HG03108 (cell line): ENCODE measurements around the gene PPP6R2.

Source experiments
- ATAC-seq: cut with Tn5 transposase; IDR thresholded peaks from one replicate; pipeline ENCODE4 v1.9.1; 2021; ENCODE audit warnings: moderate library complexity; ENCODE audit not compliant: unreplicated experiment

The PPP6R2 gene

DNA sequence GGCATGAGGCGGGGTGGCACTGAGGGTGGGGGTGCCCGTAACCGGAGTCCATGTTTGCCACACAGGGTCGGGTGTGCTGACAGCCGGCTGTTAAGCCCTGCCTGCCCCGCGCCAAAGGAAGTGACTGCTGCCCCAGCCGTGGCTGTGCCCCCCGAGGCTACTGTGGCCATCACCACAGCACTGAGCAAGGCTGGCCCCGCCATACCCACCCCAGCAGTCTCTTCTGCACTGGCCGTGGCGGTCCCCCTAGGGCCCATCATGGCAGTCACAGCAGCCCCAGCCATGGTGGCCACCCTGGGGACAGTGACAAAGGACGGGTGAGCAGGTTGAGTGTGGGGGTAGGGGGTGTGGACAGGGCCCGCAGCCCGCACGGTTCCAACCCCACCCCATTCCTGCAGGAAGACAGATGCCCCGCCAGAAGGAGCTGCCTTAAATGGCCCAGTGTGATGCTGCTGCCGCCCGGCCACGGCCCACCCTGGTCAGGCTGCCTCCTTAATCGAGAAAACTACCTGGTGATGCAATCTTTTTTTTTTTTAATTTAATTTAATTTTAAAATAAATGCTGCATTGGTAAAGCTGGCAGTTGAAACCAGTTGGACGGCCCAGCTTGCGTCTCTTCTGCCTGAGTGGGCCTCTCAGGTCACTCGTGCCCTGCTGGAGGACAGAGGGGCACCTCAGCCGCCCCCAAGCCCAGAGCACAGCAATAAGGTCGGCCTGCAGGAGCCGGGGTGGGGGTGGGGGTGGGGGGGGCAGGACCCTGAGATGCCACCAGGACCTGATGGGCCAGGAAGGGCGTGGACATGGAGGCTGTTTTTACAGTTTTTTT is 100.9 kb downstream of the PPP6R2 start:
- no peak for ATAC-seq

DNA sequence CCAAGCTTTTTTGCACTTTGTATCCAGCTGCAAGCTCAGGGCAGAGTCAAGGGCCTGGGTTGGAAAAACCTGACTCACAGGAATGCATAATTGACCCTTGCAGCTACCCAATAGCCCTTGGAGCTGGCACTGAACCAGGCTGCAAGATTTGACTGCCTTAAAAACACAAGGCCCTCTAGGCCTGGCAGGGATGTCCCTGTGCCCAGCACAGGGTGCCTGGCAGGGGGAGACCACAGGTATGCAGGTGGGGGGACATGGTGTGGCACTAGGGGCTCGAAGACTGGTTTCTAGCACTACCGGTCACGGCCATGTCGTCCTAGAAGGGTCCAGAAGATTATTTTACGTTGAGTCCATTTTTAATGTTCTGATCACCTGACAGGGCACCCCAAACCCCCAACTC is 101.5 kb downstream of the PPP6R2 start:
- no peak for ATAC-seq

DNA sequence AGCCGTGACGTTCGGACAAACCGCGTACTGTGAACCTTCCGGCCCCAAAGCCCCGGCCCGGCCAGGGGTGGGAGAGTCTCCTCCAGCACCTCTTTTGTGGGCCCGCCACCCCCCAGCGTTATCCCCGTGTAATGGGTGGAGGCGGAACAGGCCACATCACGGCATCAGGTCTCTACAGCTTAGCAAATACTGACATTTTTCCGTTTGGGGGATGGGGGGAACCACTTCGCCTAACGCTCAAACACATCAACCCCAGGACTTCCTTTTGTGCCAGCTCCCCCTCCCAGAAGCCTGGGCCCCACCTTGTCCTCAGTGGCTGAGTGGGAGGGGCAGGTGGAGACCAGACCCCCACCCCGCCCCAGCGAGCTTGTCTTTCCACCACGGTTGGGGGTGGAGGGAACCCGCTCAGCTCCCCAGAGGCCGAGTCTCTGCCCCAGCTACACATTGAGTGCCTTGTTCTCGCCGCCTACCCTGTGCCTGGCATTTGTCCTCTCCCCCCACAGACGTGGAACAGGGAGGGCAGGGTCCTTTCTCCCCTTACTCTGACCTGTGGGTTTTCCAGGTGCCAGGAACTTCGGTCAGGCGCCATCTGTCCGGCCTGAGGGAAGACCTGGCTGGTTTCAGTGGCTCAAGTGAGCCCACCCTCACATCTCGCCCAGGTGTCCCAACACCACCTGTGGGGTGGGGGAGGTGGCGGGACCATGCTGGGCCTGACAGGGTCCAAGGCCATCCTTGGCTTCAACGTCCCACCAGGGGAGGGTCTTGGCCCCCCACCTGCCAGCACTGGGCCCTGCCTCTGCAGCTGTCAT is 102.1 kb downstream of the PPP6R2 start:
- no peak for ATAC-seq

DNA sequence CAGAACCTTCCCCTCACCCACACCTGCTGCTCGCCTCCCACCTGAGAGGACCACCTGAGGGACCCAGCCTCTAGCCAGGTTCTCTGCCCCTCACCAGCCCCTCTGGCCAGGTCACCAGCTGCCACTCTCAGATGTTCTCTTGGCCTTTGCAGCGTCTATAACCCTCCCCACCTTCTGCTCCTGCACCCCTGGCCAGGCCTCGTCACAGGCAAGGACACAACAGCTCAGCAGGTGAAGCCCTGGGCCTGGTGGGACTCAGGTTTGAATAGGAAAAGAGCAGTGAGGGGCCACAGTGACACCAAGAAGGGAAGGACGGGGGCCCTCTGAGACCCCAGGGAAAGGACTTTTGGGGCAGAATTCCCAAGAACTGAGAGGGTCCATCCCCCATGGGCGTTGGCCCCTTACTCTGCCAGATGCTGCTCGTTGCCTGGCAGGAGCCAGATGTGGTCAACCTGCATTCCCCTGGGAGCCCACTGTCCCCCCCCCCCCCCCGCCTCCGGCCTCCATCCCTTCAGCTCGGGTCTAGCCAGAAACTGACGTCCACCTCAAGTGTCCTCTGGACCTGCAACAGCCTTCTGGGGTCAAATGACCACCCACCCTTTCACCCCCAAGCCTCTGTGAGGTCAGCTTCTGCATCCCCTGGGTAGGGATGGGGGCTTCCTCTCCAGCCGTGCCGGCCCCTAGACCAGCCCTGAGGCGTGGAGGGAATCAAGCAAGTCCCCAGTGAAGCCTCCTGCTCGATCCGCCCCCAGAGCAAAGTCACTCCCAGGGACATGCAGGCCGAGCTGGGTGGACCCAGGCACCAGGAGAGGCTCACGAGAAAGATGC is 103.0 kb downstream of the PPP6R2 start:
- no peak for ATAC-seq

DNA sequence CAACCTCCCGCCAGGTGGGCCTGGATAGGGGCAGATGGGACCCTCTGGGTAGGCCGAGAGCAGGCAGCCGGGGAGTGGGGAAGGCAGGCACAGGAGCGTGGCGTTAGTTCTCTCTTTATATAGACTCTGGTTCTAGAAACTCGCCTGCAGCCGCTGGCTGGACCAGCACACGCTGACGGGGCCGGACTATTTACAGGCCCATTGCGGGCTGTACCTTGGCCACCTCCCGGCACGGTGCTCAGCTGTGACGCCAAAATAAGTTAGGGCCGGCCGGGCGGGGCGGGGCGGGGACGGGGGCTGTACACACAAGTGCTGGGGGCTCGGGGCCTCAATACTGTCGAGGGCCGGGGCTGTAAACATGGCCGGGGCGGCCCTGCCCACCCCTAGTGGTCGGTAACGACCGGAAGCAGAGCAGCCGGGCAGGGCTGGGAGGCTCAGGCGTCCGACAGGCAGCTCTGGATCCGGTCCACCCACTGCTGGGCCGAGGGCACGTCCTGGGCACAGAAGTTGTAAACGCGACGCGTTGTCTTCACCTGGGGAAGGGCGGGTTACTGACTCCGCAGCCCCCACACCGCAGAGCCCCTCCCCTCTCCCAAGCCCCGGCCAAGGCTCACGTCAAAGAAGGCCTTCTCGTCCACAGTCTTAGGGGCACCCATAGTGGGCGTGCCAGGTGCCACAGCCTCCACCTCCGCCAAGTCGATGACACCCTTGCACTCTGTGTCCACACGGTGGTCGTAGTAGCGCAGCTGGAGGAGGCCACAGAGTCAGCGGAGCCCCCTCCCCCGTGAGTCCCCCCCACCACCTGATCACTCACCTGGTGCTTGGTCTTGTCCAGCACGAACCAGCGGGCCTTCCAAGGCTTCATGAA is 103.8 kb downstream of the PPP6R2 start:
- no peak for ATAC-seq

DNA sequence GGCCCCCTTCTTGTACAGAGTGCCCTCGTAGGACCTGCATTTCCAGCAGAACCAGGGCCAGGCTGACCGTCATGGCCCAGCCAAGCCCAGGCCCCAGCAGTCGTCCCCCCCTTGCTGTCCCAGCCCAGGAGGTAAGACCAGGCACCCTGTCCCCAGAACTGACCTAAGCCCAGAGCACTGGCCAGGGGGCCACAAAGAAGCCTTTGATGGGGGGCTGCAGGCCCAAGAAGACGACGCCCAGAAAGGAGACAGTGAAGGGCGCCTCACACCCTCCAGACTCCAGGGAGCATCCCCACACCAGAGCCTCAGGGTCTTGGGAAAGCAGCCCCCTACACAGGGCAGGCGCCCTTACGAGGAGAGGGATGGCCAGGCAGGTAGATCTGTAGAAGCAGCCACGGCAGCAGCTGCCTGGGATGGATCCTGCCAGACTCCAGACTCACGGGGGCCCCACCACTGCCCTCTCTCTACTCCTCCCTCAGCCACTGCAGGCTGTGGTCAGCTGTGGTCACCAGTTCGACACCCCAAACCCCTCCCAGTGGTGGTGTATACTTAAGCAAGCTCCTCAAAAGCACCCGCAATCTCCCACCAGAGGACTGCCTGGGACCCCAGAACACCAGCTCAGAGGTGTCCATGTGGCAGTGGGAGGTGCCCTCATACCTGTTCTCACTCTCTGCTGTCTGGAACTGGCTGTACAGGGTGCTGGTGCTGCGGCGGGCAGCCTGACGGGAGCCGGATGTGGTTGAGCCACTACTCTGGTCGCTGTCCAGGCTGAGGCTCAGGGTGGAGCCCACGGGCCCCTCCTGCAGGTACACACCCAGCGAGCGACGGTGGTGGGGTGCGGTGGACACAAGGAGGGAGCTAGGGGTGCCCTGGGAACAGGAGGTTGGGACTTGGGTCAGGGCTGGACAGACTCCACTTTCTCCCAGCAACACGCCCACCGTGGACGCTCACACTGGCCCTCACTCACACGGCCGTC is 104.7 kb downstream of the PPP6R2 start:
- no peak for ATAC-seq

DNA sequence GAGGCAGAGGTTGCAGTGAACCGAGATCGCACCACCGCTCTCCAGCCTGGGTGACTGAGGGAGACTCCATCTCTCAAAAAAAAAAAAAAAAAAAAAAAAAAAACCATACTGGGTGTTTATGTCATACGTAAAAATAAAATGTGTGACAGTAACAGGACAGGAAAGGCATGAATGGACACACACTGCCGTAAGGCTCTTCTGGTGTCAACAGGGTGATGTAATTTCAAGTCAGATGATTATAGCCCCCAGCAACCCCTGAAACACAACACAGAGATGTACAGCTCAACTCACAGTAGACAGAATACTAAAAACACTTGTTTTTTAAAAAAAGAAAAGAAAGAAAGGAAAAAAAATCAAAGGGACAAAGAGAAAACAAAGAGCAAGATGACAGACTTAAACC is 109.5 kb downstream of the PPP6R2 start:
- ATAC-seq: no peak

DNA sequence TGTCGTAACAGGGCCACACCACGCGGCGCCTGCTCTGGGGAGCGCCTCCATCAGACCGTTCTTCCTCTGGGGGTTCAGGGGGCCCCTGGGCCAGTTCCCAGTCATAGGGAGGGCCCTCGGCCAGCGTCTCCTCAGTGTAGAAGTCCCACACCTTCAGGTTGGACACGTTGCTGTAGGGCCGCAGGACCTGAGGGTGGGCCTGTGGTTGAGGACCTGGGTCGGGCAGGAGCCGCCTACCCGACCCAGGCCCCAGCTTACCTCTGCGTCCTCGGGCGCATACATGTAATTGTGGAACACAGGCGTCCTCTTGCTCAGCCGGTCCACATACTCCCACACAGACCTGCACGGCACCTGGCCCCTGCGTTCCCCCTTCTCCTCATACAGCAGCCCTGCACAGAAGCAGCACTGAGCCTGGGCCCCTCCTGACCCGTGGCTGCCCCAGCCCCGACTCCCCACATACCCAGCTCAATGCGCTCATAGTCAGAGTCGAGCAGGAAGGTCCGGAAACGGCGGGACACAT is 111.5 kb downstream of the PPP6R2 start:
- no peak for ATAC-seq

DNA sequence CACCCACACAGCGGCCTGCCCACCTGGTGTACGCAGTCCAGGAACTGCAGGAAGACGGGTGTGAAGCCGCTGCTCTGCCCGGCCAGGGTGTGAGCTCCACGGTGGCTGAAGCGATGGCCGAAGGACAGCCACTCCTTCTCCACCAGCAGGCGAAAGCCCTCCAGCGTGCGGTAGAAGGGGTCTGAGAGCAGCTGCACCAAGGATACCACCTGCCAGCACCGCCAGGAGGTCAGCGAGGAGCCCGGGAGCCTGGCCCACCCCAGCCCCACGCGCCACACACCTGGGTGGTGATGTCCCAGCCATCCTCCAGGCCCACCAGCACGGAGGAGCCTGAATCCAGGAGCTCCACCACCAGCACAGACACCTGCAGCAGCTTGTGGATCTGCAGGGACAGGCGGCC is 112.1 kb downstream of the PPP6R2 start:
- no peak for ATAC-seq

DNA sequence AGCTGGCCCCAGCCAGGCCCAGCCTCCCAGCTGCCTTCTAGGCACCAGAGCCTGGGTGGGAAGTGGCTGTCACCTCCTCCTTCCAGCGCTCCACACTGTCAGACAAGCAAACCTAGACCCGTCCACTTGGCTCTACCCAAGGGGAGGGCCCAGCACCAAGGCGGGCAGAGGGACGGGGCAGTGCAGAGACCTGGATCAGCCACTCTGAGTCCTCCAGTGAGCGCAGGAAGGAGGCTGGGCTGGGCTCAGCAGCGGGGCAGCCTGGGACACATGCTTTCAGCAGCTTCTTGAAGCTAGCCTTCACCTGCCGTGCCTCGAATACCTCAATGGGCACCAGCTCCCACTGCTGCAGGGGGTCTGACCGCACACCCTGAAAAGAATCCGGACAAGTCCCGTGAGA is 112.9 kb downstream of the PPP6R2 start:
- ATAC-seq: no peak

DNA sequence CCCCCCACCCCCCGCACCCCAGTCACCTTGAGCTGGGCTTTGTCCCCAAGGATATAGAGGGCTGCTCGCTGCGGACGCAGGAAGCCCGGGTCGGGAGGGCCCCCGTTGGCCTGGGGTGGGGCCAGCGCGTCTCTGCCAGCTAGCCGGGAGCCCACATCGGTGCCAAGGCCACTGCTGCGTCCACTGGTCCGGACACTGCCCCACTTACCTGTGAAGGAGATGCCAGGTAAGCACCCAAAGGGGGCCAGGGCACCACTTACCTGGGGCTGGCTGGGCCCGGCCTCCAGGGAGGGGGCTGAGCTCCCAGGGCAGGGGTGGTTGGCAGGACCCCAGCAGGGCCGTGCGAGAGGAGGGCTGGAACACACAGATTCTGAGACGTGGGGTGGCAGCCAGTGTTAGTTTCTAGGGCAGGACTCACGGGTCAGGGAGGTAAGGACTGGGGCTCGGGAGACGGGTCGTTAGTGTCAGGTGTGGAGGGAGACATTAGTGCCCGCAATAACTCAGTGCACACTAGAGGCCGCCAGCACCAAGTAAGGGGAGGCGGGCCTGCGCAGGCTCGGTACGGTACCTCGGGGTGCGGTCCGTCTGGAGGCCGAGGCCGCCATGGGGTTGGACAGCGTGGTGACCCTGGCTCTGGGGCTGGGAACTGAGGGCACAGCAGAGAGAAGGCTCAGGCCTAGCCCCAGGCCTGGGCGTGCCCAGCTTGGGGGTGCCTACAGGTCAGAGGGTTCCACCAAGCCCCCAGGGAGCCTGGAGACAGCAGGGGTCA is 113.5 kb downstream of the PPP6R2 start:
- no peak for ATAC-seq

DNA sequence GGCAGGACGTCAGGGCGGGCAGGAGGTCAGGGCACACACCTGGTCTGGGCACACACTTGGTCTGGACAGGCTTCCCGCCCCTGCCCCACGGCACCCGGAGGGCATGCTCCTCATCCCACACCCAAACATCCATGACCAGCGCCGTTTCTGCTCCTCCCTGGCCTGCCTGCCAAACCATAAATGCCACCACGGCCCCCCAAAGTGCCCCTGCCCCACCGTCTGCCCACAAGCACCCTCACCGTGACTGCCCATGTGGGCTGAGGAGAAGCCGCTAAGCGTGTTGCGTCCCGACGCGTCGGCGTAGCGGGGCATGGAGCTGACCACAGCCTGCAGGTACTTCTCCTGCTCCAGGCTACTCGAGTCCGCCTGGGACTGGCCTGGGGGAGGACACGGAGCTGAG is 115.9 kb downstream of the PPP6R2 start:
- no peak for ATAC-seq

DNA sequence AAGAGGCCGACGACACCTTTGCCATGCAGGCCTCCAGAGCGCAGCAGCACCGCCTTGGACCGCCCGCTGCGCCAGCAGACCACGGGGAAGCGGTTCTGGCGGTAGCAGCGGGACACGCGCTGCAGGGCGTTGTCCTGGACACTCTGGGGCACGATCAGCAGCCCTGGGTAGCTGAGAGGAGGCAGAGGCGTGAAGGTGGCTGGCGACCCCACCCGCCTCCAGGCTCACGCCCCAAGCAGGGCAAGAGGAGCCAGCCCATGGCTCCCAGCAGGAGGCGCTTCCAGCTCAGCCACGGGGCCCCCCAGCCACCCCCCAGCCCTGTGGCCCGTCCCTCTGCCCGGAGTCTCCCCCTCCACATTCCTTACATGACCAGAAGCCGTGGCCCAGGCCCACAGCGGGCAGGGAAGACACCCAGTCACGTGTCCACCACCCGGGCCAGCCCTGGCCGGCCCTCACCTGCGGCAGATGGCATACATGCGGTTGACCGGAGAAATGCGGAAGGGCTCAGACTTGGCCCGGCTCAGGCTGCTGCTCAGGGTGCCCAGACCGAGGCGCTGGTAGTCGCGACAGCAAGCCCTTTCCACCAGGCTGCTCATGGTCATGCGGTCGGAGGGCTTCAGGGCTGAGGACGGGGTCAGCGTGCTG is 116.5 kb downstream of the PPP6R2 start:
- ATAC-seq: no peak

DNA sequence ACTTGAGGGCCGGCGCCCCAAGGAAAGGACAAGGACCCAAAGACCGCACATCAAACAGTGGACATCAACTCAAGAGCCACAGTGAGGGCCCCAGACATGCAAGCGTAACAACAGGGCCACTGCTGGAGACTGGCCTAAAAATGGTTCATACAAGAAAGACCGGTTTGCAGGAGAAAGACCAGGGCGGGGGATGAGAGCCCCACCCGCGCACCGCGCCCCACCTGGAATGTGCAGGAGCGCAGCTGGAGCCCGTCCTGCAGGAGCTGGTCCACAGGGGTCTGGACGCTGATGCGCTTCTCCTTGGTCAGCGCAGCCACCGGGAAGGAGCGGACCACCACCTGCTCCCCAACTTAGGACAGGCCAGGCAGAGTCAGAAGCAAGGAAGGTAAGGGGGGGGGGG is 117.8 kb downstream of the PPP6R2 start:
- ATAC-seq: no peak

DNA sequence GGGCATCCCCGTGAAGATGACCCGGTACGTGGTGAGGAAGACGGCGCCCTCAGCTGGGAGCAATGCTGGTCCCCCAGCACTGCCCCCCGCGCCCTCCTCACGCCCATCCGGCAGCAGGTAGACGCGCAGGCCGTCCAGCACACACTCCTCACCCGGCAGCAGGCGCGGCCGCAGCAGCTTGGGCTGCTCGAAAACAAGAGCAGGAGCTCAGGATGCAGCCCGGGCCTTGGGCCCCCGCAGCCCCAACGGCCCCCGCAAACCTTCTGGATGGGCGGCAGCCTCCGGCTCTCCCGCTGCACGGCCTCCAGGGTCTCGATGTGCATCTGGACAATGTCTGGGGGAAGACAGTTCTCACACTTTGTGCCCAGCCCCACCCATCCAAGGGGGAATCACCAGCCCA is 118.4 kb downstream of the PPP6R2 start:
- no peak for ATAC-seq

DNA sequence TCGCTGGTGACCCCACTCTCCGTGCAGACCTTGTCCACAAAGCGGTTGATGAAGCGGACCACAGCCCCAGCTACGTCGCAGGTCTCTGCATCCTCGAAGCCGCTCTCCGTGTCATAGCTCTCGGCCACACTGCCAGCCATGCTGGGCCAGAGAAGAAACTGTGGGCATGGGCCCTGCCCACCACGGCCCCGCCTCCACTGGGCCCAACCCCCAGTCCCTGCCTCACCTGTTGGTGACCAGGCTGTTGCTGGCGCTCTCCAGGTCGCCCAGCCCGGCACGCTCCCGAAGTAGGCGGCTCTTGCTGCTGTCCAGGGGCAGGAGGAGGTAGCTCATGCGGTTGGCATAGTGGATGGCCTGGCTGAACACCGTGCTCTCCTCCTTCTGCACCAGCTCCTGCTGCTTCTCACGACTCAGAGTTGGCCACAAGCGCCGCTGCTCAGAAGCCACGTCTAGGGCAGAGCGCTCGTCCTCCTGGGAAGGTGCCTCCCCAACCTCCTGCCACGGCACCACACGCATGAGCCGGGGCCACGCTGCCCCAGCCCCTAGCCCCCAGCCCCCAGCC is 118.9 kb downstream of the PPP6R2 start:
- no peak for ATAC-seq

DNA sequence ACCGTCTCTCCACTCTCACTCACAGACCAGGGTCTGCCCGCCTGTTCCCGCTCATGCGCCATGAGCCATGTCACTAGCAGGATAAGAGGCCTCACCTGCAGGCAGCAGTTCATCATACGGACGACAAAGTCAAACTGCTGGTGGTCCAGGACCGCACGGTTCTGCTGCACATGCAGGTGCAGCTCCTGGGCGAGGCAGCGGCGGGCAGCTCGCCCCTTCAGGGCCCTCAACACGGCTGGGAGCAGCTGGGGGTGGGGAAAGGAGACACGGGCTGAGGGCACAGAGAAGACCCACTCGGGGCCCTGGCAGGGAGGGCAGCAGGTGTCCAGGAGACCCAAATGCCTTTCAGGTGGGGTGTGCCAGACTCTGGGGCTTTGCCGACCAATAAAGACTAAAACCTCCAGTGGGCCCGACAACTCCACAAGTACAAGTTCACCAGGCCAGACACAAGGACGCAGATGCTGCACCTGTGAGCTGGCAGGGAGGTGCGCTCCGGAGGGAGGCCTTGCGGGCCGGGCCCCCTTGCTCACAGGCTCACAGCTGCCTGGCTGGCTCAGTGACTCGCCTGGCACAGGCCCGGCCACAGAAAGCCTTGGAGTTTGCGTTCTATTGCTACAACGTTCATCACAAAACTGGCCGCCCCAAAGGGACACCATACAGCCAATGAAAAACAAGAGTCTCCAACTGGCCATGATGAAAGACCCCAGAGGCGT is 120.2 kb downstream of the PPP6R2 start:
- ATAC-seq: no peak
